H9 (cell line): Measurements from ENCODE around the gene PATL1. TPM values are rescaled to one million over a fixed set of nuclear protein-coding genes. Genes with fewer than 3 reads are reported as not detected.

Experiments used
- DNase-seq: peaks from one replicate; pipeline ENCODE4 v3.0.0-alpha.2; 2017
- H2AFZ ChIP-seq: one replicate; pipeline ENCODE4 v1.6.1; 2013; ENCODE audit warnings: mild to moderate bottlenecking, low read length, control low read depth, moderate library complexity
- H2AK5ac ChIP-seq: 2 replicates; pipeline ENCODE4 v1.6.1; 2013; ENCODE audit warnings: low read length, control low read depth, mixed read lengths; ENCODE audit not compliant: insufficient read length
- H2BK120ac ChIP-seq: one replicate; pipeline ENCODE4 v1.6.1; 2013; ENCODE audit warnings: low read depth, mild to moderate bottlenecking, low read length, control low read depth, inconsistent platforms; ENCODE audit not compliant: poor library complexity, severe bottlenecking
- H2BK12ac ChIP-seq: 2 replicates; pipeline ENCODE4 v1.6.1; 2013; ENCODE audit warnings: low read length, control low read depth, mixed read lengths, low read depth; ENCODE audit not compliant: insufficient read length
- H2BK15ac ChIP-seq: 2 replicates; pipeline ENCODE4 v1.6.1; 2013; ENCODE audit warnings: low read depth, low read length, control low read depth
- H2BK20ac ChIP-seq: one replicate; pipeline ENCODE4 v1.6.1; 2013; ENCODE audit warnings: low read depth, mild to moderate bottlenecking, low read length, control low read depth, inconsistent platforms; ENCODE audit not compliant: poor library complexity, severe bottlenecking
- H2BK5ac ChIP-seq: 2 replicates; pipeline ENCODE4 v1.6.1; 2013; ENCODE audit warnings: low read length, control low read depth, mixed read lengths; ENCODE audit not compliant: insufficient read length
- H3K14ac ChIP-seq: 2 replicates; pipeline ENCODE4 v1.6.1; 2013; ENCODE audit warnings: low read length, control low read depth; ENCODE audit not compliant: insufficient read depth
- H3K18ac ChIP-seq: 2 replicates; pipeline ENCODE4 v1.6.1; 2013; ENCODE audit warnings: low read depth, mild to moderate bottlenecking, mixed read lengths, low read length, control low read depth; ENCODE audit not compliant: insufficient read length
- H3K23ac ChIP-seq: 2 replicates; pipeline ENCODE4 v1.6.1; 2013; ENCODE audit warnings: low read length, control low read depth, mixed read lengths, low read depth; ENCODE audit not compliant: insufficient read length
- H3K23me2 ChIP-seq: 2 replicates; pipeline ENCODE4 v1.6.1; 2013; ENCODE audit warnings: low read depth, mild to moderate bottlenecking, mixed read lengths, low read length, control low read depth; ENCODE audit not compliant: insufficient read length, poor library complexity, severe bottlenecking
- H3K27ac ChIP-seq: 2 replicates; pipeline ENCODE4 v1.5.1; 2013; ENCODE audit warnings: low read length, control low read depth, mixed read lengths, low read depth; ENCODE audit not compliant: insufficient read length
- H3K27me3 ChIP-seq: 2 replicates; pipeline ENCODE4 v1.6.1; 2013; ENCODE audit warnings: low read length, control low read depth, inconsistent platforms; ENCODE audit not compliant: insufficient read depth
- H3K4ac ChIP-seq: 2 replicates; pipeline ENCODE4 v1.6.1; 2013; ENCODE audit warnings: low read depth, mild to moderate bottlenecking, control low read depth, inconsistent platforms, low read length, moderate library complexity
- H3K4me1 ChIP-seq: 2 replicates; pipeline ENCODE4 v1.6.1; 2013; ENCODE audit warnings: low read length, control low read depth, inconsistent platforms; ENCODE audit not compliant: insufficient read depth
- H3K4me2 ChIP-seq: 2 replicates; pipeline ENCODE4 v1.6.1; 2013; ENCODE audit warnings: low read length, control low read depth, mixed read lengths; ENCODE audit not compliant: insufficient read length, insufficient read depth
- H3K56ac ChIP-seq: 2 replicates; pipeline ENCODE4 v1.6.1; 2013; ENCODE audit warnings: low read depth, mild to moderate bottlenecking, mixed read lengths, low read length, control low read depth; ENCODE audit not compliant: insufficient read length
- H3K79me1 ChIP-seq: 2 replicates; pipeline ENCODE4 v1.6.1; 2013; ENCODE audit warnings: low read depth, mild to moderate bottlenecking, moderate library complexity, low read length, control low read depth, inconsistent platforms; ENCODE audit not compliant: insufficient read depth, poor library complexity, severe bottlenecking
- H3K79me2 ChIP-seq: 2 replicates; pipeline ENCODE4 v1.6.1; 2013; ENCODE audit warnings: low read length, control low read depth, inconsistent platforms; ENCODE audit not compliant: insufficient read depth
- H3K9ac ChIP-seq: 2 replicates; pipeline ENCODE4 v1.6.1; 2013; ENCODE audit warnings: low read length, control low read depth, mixed read lengths; ENCODE audit not compliant: insufficient read length; ENCODE audit errors: extremely low read depth
- H3K9me3 ChIP-seq: one replicate; pipeline ENCODE4 v1.6.1; 2013; ENCODE audit warnings: low read depth, low read length, inconsistent platforms; ENCODE audit not compliant: control insufficient read depth
- H3T11ph ChIP-seq: one replicate; pipeline ENCODE4 v1.6.1; 2013; ENCODE audit warnings: mild to moderate bottlenecking, low read length, control low read depth, inconsistent platforms
- H4K20me1 ChIP-seq: one replicate; pipeline ENCODE4 v1.6.1; 2013; ENCODE audit not compliant: control insufficient read depth, insufficient read length, insufficient read depth
- H4K5ac ChIP-seq: 2 replicates; pipeline ENCODE4 v1.6.1; 2013; ENCODE audit warnings: low read depth, mild to moderate bottlenecking, mixed read lengths, low read length, control low read depth; ENCODE audit not compliant: insufficient read length
- H4K8ac ChIP-seq: replicated peaks from 2 replicates; pipeline ENCODE4 v1.6.1; 2013; ENCODE audit warnings: low read length, control low read depth, mixed read lengths, low read depth; ENCODE audit not compliant: insufficient read length
- H4K91ac ChIP-seq: 2 replicates; pipeline ENCODE4 v1.6.1; 2013; ENCODE audit warnings: low read depth, mild to moderate bottlenecking, moderate library complexity, mixed read lengths, low read length, control low read depth; ENCODE audit not compliant: insufficient read length
- H3K27ac Mint-ChIP-seq, 3 experiments: 2 replicates in 2 of 3; 3 replicates in 1 of 3; pipeline ENCODE4 v1.8.0; 2020 to 2021; ENCODE audit warnings: mixed read lengths in 3 of 3, mild to moderate bottlenecking in 1 of 3, moderate library complexity in 1 of 3
- H3K27me3 Mint-ChIP-seq: 2 replicates; pipeline ENCODE4 v1.8.0; 2021; ENCODE audit warnings: low read depth, mild to moderate bottlenecking, moderate library complexity, mixed read lengths
- H3K36me3 Mint-ChIP-seq, 3 experiments: 2 replicates in 2 of 3; 3 replicates in 1 of 3; pipeline ENCODE4 v1.8.0; 2020 to 2021; ENCODE audit warnings: low read depth in 3 of 3, mixed read lengths in 3 of 3; ENCODE audit not compliant: insufficient read depth in 1 of 3
- H3K4me1 Mint-ChIP-seq, 2 experiments: 2 replicates each; pipeline ENCODE4 v1.8.0; 2020; ENCODE audit warnings: mixed read lengths in 2 of 2
- H3K4me3 Mint-ChIP-seq, 2 experiments: 2 replicates in 1 of 2; 3 replicates in 1 of 2; pipeline ENCODE4 v1.8.0; 2020 to 2021; ENCODE audit warnings: mild to moderate bottlenecking in 2 of 2, mixed read lengths in 2 of 2, moderate library complexity in 1 of 2
- H3K9me3 Mint-ChIP-seq, 2 experiments: 2 replicates in 1 of 2; 3 replicates in 1 of 2; pipeline ENCODE4 v1.8.0; 2020; ENCODE audit warnings: mild to moderate bottlenecking in 2 of 2, mixed read lengths in 2 of 2, moderate library complexity in 1 of 2
- CTCF ChIP-seq: fragments of 200-600 bp; sonication (generic); conservative IDR thresholded peaks from 3 replicates; pipeline ENCODE4 v1.8.0; 2021; ENCODE audit warnings: antibody characterized with exemption, mild to moderate bottlenecking
- WGBS: extraction: QIAGEN DNeasy Blood & Tissue Kit; methylation state at CpG from one replicate; pipeline ENCODE4 v1.1.7; 2013; ENCODE audit warnings: missing lambda C conversion rate, low lambda C conversion rate, mixed read lengths; ENCODE audit not compliant: insufficient read length; ENCODE audit errors: extremely low coverage; 5-methylcytosine and 5-hydroxymethylcytosine counted together
- total RNA-seq: library from RNA; stranded (reverse); gene quantifications from 2 replicates; pipeline ENCODE4 v1.2.1, GENCODE V29; 2021

PATL1 gene
- total RNA-seq, 1 experiment from 2014 or later = 31.4 TPM

GRCh38 chr11:59641156-59641555 is 27.7 kb downstream of the PATL1 start:
- Histone ChIP-seq H3T11ph (no peak overlapping the region), H2BK120ac (no peak overlapping the region), H3K56ac (no peak overlapping the region), H2AK5ac (no peak overlapping the region), H3K18ac (no peak overlapping the region), H3K4me2 (no peak overlapping the region), H3K9me3 (no peaks in the 10 kb centered on the region), H3K23me2 (no peaks in the 10 kb centered on the region), H3K27ac (no peak overlapping the region), H2BK12ac (no peak overlapping the region), H3K23ac (no peak overlapping the region), H3K4ac (no peak overlapping the region), H3K27me3 (no peaks in the 10 kb centered on the region), H4K5ac (no peak overlapping the region), H3K9ac (no peak overlapping the region), H3K14ac (no peak overlapping the region), H3K79me1 (no peaks in the 10 kb centered on the region), H2AFZ (no peak overlapping the region), H3K79me2 (no peaks in the 10 kb centered on the region), H2BK15ac (no peak overlapping the region), H2BK5ac (no peak overlapping the region), H3K4me1 (no peaks in the 10 kb centered on the region), H4K8ac (no peak overlapping the region), H4K91ac (no peak overlapping the region), H4K20me1 (no peaks in the 10 kb centered on the region), H2BK20ac (no peak overlapping the region)
- H3K4me1 Mint-ChIP-seq = no peaks in the 10 kb centered on the region
- H3K36me3 Mint-ChIP-seq = peaks cover 53 to 91% (median 91%) of the 10 kb centered on the region in 3 experiments
- WGBS = no CpG with 5 or more reads among the region's 3 CpGs
- no peak for TF ChIP-seq CTCF
- DNase-seq = no peak
- H3K27me3 Mint-ChIP-seq = no peaks in the 10 kb centered on the region
- H3K27ac Mint-ChIP-seq = no peak overlapping the region
- H3K9me3 Mint-ChIP-seq = no peaks in the 10 kb centered on the region
- H3K4me3 Mint-ChIP-seq = no peak overlapping the region
